ENCODE measurements around the gene GRID1. TPM values are rescaled to one million over a fixed set of nuclear protein-coding genes. Genes with fewer than 3 reads are reported as not detected.
A peak's percentile ranks its signal among the peaks of the same experiment; 100 is the strongest.

The GRID1 gene
- total and polyA plus RNA-seq, 9 of the 15 experiments (the other 6 are each of a cell fraction or from before 2014, with no cell fraction given): 0.01 to 7.2 (median 1.2) TPM

GRCh38 chr10:86230557-86231180 is 135.9 kb downstream of the GRID1 start:
- FAIRE-seq: no peak
- DNase-seq (ENCODE audit: extremely low read depth in 1 of 4, low spot score in 3 of 4): no peak
- Histone ChIP-seq H2AFZ (ENCODE audit: low read depth, low read length) (no peak overlapping the region), H4K20me1 (replicated peaks; ENCODE audit: control insufficient read depth, insufficient read depth, low read length) (no peaks in the 10 kb centered on the region), H3K4me1 (replicated peaks in 1 of 2; ENCODE audit: control insufficient read depth in 2 of 2, insufficient read depth in 2 of 2, low read length in 2 of 2) (no peaks in the 10 kb centered on the region), H3K9ac (ENCODE audit: insufficient read depth in 1 of 2, low read depth in 2 of 2, low read length in 2 of 2) (no peak overlapping the region), H3K27ac (ENCODE audit: extremely low read depth, low read depth, low read length) (no peak overlapping the region), H3K27me3 (ENCODE audit: control insufficient read depth in 2 of 2, insufficient read depth in 2 of 2, low read length in 2 of 2) (no peaks in the 10 kb centered on the region), H3K4me3 (no peak overlapping the region), H3K36me3 (ENCODE audit: control insufficient read depth, insufficient read depth, low read length) (no peaks in the 10 kb centered on the region), H3K9me1 (ENCODE audit: control insufficient read depth, insufficient read depth, low read length) (no peaks in the 10 kb centered on the region), H3K4me2 (ENCODE audit: insufficient read depth, low read length) (no peak overlapping the region), H3K79me2 (ENCODE audit: control insufficient read depth, insufficient read depth, low read length) (no peaks in the 10 kb centered on the region), H3K9me3 (replicated peaks; ENCODE audit: control insufficient read depth, insufficient read depth, low read depth, low read length) (no peaks in the 10 kb centered on the region)
- in situ Hi-C loops (cut with MboI) (no loop called here), intact Hi-C loops (cut with micrococcal nuclease) (no loop called here)
- ChIA-PET POLR2A (no interaction called here), CTCF (ENCODE audit: low intra/inter-chr PET ratio) (no interaction called here)
- no TSS peak for BruUV-seq (replicated peaks)
- WGBS (ENCODE audit: insufficient coverage, low coverage, missing lambda C conversion rate): 2% methylated on average over 6 of the region's 7 CpGs
- no peak for ATAC-seq
- TF ChIP-seq KDM5B (IDR thresholded peaks at IDR 0.05; ENCODE audit: insufficient replicate concordance, low read depth, low read length) (no peak), ZFP36 (IDR thresholded peaks at IDR 0.05; ENCODE audit: low read depth, low read length, partially characterized antibody) (peak; percentile 94)

DNA sequence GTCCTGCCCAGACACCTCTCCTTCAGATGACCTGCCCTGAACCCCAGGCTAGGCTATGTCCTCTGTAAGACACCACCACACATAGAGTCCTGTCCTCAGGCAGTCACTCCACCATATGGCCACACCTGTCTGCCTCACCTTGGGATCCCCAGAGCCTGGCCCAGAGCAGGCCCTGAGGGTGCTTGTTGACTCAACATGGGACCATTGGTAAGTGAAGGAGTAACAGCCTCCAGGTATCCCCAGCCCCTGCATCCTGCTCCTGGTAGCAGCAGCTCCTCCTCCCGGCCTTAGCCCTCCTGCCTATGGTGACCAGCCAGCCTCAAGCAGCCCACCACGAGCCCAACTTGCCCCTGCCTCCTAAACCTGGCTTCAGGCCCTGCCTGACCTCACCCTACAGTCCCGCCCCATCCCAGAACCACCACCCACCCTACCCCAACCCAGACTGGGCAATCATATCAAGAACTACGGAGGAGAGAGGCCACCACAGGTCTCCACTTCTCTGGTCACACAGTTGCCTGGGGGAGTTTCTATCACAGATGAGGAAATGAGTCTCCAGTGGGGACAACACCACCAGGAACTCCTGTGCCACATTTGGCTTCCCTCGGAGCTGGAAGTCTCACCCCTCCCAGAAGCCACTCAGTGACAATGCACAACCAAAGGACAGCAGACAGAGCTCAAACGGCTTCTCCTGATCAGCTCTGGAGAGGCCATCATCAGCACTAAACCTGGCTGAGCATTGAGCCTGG is 136.6 kb downstream of the GRID1 start:
- Histone ChIP-seq H3K4me2 (ENCODE audit: insufficient read depth, low read length) (no peak overlapping the region), H3K27me3 (ENCODE audit: control insufficient read depth in 2 of 2, insufficient read depth in 2 of 2, low read length in 2 of 2) (no peaks in the 10 kb centered on the region), H3K9me3 (replicated peaks; ENCODE audit: control insufficient read depth, insufficient read depth, low read depth, low read length) (no peaks in the 10 kb centered on the region), H3K79me2 (ENCODE audit: control insufficient read depth, insufficient read depth, low read length) (no peaks in the 10 kb centered on the region), H3K9ac (ENCODE audit: insufficient read depth in 1 of 2, low read depth in 2 of 2, low read length in 2 of 2) (no peak overlapping the region), H3K36me3 (ENCODE audit: control insufficient read depth, insufficient read depth, low read length) (no peaks in the 10 kb centered on the region), H3K4me1 (replicated peaks in 1 of 2; ENCODE audit: control insufficient read depth in 2 of 2, insufficient read depth in 2 of 2, low read length in 2 of 2) (no peaks in the 10 kb centered on the region), H2AFZ (ENCODE audit: low read depth, low read length) (no peak overlapping the region), H3K9me1 (ENCODE audit: control insufficient read depth, insufficient read depth, low read length) (no peaks in the 10 kb centered on the region), H3K27ac (ENCODE audit: extremely low read depth, low read depth, low read length) (no peak overlapping the region), H4K20me1 (replicated peaks; ENCODE audit: control insufficient read depth, insufficient read depth, low read length) (no peaks in the 10 kb centered on the region), H3K4me3 (no peak overlapping the region)
- in situ Hi-C loops (cut with MboI) (no loop called here), intact Hi-C loops (cut with micrococcal nuclease) (no loop called here)
- DNase-seq (ENCODE audit: extremely low read depth in 1 of 4, low spot score in 3 of 4) (no peak), ATAC-seq (no peak), FAIRE-seq (no peak)
- BruUV-seq (replicated peaks): no TSS peak
- 0% methylated on average over 2 of the region's 6 CpGs for WGBS (ENCODE audit: insufficient coverage, low coverage, missing lambda C conversion rate)
- CTCF ChIA-PET (ENCODE audit: low intra/inter-chr PET ratio): no interaction called here
- POLR2A ChIA-PET: no interaction called here
- TF ChIP-seq ZNF584 (CRISPR knock-in tag; IDR thresholded peaks at IDR 0.05; ENCODE audit: low read depth) (no peak), MAFG (tag; conservative IDR thresholded peaks at IDR 0.05) (no peak), CC2D1A (IDR thresholded peaks at IDR 0.05) (no peak), GMEB1 (CRISPR knock-in tag; IDR thresholded peaks at IDR 0.05) (no peak)
- TF ChIP-seq, protein P1, sequence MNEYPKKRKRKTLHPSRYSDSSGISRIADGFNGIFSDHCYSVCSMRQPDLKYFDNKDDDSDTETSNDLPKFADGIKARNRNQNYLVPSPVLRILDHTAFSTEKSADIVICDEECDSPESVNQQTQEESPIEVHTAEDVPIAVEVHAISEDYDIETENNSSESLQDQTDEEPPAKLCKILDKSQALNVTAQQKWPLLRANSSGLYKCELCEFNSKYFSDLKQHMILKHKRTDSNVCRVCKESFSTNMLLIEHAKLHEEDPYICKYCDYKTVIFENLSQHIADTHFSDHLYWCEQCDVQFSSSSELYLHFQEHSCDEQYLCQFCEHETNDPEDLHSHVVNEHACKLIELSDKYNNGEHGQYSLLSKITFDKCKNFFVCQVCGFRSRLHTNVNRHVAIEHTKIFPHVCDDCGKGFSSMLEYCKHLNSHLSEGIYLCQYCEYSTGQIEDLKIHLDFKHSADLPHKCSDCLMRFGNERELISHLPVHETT (CRISPR knock-in tag; conservative IDR thresholded peaks at IDR 0.05 in 1 of 2, IDR thresholded peaks at IDR 0.05 in 1 of 2): no peak
- TF ChIP-seq, protein P2, sequence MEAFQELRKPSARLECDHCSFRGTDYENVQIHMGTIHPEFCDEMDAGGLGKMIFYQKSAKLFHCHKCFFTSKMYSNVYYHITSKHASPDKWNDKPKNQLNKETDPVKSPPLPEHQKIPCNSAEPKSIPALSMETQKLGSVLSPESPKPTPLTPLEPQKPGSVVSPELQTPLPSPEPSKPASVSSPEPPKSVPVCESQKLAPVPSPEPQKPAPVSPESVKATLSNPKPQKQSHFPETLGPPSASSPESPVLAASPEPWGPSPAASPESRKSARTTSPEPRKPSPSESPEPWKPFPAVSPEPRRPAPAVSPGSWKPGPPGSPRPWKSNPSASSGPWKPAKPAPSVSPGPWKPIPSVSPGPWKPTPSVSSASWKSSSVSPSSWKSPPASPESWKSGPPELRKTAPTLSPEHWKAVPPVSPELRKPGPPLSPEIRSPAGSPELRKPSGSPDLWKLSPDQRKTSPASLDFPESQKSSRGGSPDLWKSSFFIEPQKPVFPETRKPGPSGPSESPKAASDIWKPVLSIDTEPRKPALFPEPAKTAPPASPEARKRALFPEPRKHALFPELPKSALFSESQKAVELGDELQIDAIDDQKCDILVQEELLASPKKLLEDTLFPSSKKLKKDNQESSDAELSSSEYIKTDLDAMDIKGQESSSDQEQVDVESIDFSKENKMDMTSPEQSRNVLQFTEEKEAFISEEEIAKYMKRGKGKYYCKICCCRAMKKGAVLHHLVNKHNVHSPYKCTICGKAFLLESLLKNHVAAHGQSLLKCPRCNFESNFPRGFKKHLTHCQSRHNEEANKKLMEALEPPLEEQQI (IDR thresholded peaks at IDR 0.05): no peak
